Transverse colon (tissue), 4 donors: ENCODE measurements around the gene CRKL. TPM values are rescaled to one million over a fixed set of nuclear protein-coding genes. Genes with fewer than 3 reads are reported as not detected.

Source experiments
- DNase-seq: peaks from one replicate; pipeline ENCODE4 v3.0.0-alpha.2; 2019
- H3K27ac ChIP-seq, 4 donors: fragments of 200-600 bp; sonication (generic); 2 replicates each; pipeline ENCODE4 v1.5.1; 2016 to 2018; ENCODE audit warnings: inconsistent platforms in 4 of 4
- H3K27me3 ChIP-seq: fragments of 200-600 bp; sonication (generic); 2 replicates; pipeline ENCODE4 v1.5.1; 2017; ENCODE audit warnings: inconsistent platforms
- H3K36me3 ChIP-seq, 4 donors: fragments of 200-600 bp; sonication (generic); 2 replicates each; pipeline ENCODE4 v1.5.1; 2017 to 2019; ENCODE audit warnings: inconsistent platforms in 4 of 4
- H3K4me1 ChIP-seq, 4 donors: fragments of 200-600 bp; sonication (generic); 2 replicates each; pipeline ENCODE4 v1.5.1; 2017 to 2020; ENCODE audit warnings: inconsistent platforms in 4 of 4
- H3K4me3 ChIP-seq, 4 donors: fragments of 200-600 bp; sonication (generic); 1 replicate in 1 of 4; 2 replicates in 3 of 4; pipeline versions ENCODE4 v1.5.1 to v1.6.1; 2017 to 2019; ENCODE audit warnings: inconsistent platforms in 4 of 4
- H3K9me3 ChIP-seq, 2 donors: fragments of 200-600 bp; sonication (generic); 2 replicates each; pipeline ENCODE4 v1.5.1; 2017 to 2019; ENCODE audit warnings: inconsistent platforms in 2 of 2
- CTCF ChIP-seq, 5 experiments: fragments of 200-600 bp in 3 of 5; fragments of 450-650 bp in 2 of 5; sonication (generic) in 3 of 5; IDR thresholded peaks; 1 replicate in 2 of 5; 2 replicates in 3 of 5; pipeline ENCODE4 v1.5.1; 2016 to 2017; ENCODE audit warnings: antibody characterized with exemption in 5 of 5, inconsistent platforms in 3 of 5, mild to moderate bottlenecking in 2 of 5, moderate library complexity in 1 of 5
- EP300 ChIP-seq: sonication (generic); formaldehyde crosslinking; IDR thresholded peaks from one replicate; pipeline ENCODE4 v1.6.1; 2017; ENCODE audit warnings: antibody characterized with exemption, low read depth
- POLR2A ChIP-seq: fragments of 450-650 bp; IDR thresholded peaks from one replicate; pipeline ENCODE4 v1.6.1; 2016; ENCODE audit warnings: antibody characterized with exemption, mild to moderate bottlenecking, moderate library complexity
- POLR2AphosphoS5 ChIP-seq, 3 donors: sonication (generic); formaldehyde crosslinking; IDR thresholded peaks; one replicate each; pipeline ENCODE4 v1.6.1; 2016; ENCODE audit warnings: antibody characterized with exemption in 3 of 3
- WGBS, 2 donors: methylation state at CpG; one replicate each; pipeline ENCODE4 v1.1.5; 2018; ENCODE audit warnings: low coverage in 1 of 2; 5-methylcytosine and 5-hydroxymethylcytosine counted together
- in situ Hi-C, 4 donors: fragments of 200-750 bp; cut with MboI; loops; one replicate each; pipeline versions ENCODE4 v1.15.0 to v1.15.1; 2017; ENCODE audit warnings: low sequenced_read_pairs in 3 of 4, low pct_ligation_motif_present in 1 of 4, low pct_unique_long_range_greater_than_20kb in 1 of 4
- intact Hi-C: fragments of 100-400 bp; cut with DNase I; formaldehyde crosslinking; loops from one replicate; pipeline ENCODE4 v1.15.1; 2023; ENCODE audit warnings: low total_unique reads
- total RNA-seq, 4 donors: library from RNA; depleted of rRNA; stranded (reverse); fragments of >200 nt; gene quantifications; one replicate each; pipeline ENCODE4 v1.1.0, GENCODE V29; 2016

The CRKL gene
- total RNA-seq, 4 donors from 2014 or later = 37.0 to 56.7 (median 48.6) TPM

DNA sequence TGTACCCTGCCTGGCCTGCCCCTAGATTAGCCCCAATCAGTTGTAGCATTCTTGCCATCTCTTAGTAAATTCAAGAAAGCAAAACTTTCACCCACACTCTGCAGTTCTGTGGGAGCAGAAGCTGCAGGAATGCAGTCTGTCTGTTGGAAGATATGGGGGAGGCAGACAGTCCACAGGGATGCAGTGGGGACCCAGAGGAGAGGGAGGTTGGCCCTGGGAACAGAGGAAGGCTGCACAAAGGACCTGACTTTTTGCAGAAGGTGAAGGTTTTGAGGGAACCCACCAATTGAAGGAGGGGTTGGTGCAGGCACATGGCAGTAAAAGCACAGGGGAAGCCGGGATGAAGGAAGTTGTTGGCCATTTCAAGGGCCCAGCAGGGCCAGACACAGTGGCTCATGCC, 41.9 kb upstream of the CRKL start:
- Histone ChIP-seq H3K27ac (no peak overlapping the region), H3K4me3 (no peak overlapping the region), H3K36me3 (peaks cover 0 to 22% (median 3%) of the 10 kb centered on the region in 4 donors), H3K4me1 (peaks cover 0 to 5% (median 0%) of the 10 kb centered on the region in 4 donors), H3K9me3 (no peaks in the 10 kb centered on the region), H3K27me3 (no peaks in the 10 kb centered on the region)
- DNase-seq = no peak
- 69% methylated on average over 1 of the region's 1 CpG; no CpG with 5 or more reads in 1 of the 2 donors for WGBS, 2 donors
- intact Hi-C loops (no loop called here), in situ Hi-C loops (loop anchor here in 1 of 4 donors (25.0 kb wide), 1 partner anchor 212 kb away; no protein-coding TSS in a partner anchor)
- TF ChIP-seq POLR2AphosphoS5 (IDR thresholded peaks at IDR 0.05) (no peak), CTCF (IDR thresholded peaks at IDR 0.05) (no peak), EP300 (no peak), POLR2A (no peak)

GRCh38 chr22:20877715-20878114, 39.5 kb upstream of the CRKL start:
- TF ChIP-seq CTCF (IDR thresholded peaks at IDR 0.05) = no peak
- no peak for TF ChIP-seq POLR2AphosphoS5 (IDR thresholded peaks at IDR 0.05)
- TF ChIP-seq POLR2A = no peak
- no peak for TF ChIP-seq EP300
- Histone ChIP-seq H3K4me3 (no peak overlapping the region), H3K4me1 (peaks cover 0 to 4% (median 0%) of the 10 kb centered on the region in 4 donors), H3K36me3 (peaks cover 0 to 22% (median 3%) of the 10 kb centered on the region in 4 donors), H3K9me3 (no peaks in the 10 kb centered on the region), H3K27ac (no peak overlapping the region), H3K27me3 (no peaks in the 10 kb centered on the region)
- WGBS, 2 donors = 96 to 100% methylated on average over 1 to 3 of the region's 3 CpGs
- DNase-seq = no peak
- intact Hi-C loops (no loop called here), in situ Hi-C loops (loop anchor here in 1 of 4 donors (25.0 kb wide), 1 partner anchor 210 kb away; no protein-coding TSS in a partner anchor)

DNA sequence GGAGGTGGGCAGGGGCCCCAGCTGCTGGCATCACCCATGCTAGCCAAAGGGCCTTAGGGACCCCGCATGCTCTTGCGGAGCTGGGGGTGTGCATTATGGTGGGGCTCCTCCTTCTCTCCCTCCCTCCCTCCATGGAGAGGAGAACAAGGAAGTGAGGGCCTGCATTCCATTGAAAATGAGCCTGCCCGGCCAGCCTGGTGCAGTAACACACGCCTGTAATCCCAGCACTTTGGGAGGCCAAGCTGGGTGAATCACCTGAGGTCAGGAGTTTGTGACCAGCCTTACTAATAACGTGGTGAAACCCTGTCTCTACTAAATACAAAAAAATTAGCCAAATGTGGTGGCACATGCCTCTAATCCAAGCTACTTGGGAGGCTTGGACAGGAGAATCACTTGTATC, 36.0 kb upstream of the CRKL start:
- intact Hi-C loops (loop anchor here (5.0 kb wide), 1 partner anchor 76 kb away; no protein-coding TSS in a partner anchor), in situ Hi-C loops (loop anchor here in 1 of 4 donors (25.0 kb wide), 1 partner anchor 206 kb away; no protein-coding TSS in a partner anchor)
- Histone ChIP-seq H3K27ac (no peak overlapping the region), H3K9me3 (no peaks in the 10 kb centered on the region), H3K36me3 (peaks cover 0 to 28% (median 6%) of the 10 kb centered on the region in 4 donors), H3K4me3 (no peak overlapping the region), H3K27me3 (no peaks in the 10 kb centered on the region), H3K4me1 (peaks cover 0 to 24% (median 13%) of the 10 kb centered on the region in 4 donors)
- no peak for DNase-seq
- TF ChIP-seq POLR2A (no peak), EP300 (no peak), CTCF (IDR thresholded peaks at IDR 0.05) (no peak), POLR2AphosphoS5 (IDR thresholded peaks at IDR 0.05) (no peak)
- WGBS, 2 donors = 20 to 70% methylated on average over 1 to 5 of the region's 5 CpGs

DNA sequence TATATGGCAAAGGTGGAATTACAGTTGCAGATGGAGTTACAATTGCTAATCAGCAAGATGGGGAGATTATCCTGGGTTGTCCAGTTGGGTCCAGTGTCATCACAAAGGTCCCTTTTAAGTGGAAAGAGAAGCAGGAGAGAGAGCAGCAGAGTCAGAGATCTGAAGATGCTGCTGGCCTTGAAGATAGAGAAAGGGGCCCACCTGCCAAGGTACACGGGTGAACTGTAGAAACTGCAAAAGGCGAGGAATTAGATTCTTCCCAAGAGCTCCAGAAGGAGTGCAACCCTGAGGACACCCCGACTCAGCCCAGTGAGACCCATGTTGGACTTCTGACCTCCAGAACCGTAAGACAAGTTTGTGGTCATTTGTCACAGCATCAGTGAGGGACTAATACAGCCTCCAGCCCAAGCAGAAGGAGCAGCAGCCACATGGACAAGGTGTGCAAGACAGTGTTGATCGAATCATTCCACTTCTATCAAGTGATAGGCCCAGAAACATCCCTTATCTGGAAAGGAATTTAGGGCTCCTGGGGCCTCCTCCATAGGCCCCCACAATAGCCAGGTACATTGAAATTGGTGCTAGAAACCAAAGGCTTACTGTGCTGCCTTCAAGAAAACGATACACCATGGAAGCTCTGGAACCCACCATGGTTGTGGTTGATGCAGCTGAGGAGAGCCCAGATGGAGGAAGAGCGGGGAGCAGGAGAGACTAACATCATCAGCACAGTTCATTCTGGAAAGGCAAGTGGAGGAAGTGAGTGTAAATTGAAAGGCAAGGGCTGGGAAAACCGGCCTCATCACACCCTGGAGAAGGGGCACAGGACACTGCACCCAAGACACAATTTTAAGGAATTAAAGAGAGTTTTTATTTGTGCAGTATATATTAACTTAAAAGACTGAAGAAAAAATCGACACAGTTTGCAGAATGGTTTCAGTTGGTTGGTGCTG, 35.1 kb upstream of the CRKL start:
- in situ Hi-C loops = loop anchor here in 1 of 4 donors (25.0 kb wide), 1 partner anchor 205 kb away; no protein-coding TSS in a partner anchor
- Histone ChIP-seq H3K9me3 (no peaks in the 10 kb centered on the region), H3K4me1 (peaks cover 0 to 27% (median 13%) of the 10 kb centered on the region in 4 donors), H3K27ac (no peak overlapping the region), H3K4me3 (no peak overlapping the region), H3K36me3 (peaks cover 0 to 28% (median 8%) of the 10 kb centered on the region in 4 donors), H3K27me3 (no peaks in the 10 kb centered on the region)
- DNase-seq = no peak
- 88 to 91% methylated on average over 3 to 9 of the region's 9 CpGs for WGBS, 2 donors
- intact Hi-C loops = loop anchor here (5.0 kb wide), 1 partner anchor 75 kb away; no protein-coding TSS in a partner anchor
- no peak for TF ChIP-seq CTCF (IDR thresholded peaks at IDR 0.05)
